IgD-negative memory B cell (primary cell): ENCODE data around the gene PADI2. TPM values are rescaled to one million over a fixed set of nuclear protein-coding genes. Genes with fewer than 3 reads are reported as not detected.
"Not testable (repeated sequence)": the region's sequence is repeated elsewhere in the genome, so short reads cannot be mapped to it uniquely, and the experiment has no call there.

Experiments used
- H3K27ac Mint-ChIP-seq, 3 donors: one replicate each; pipeline ENCODE4 v1.8.0; 2020 to 2022; ENCODE audit warnings: mild to moderate bottlenecking in 3 of 3, mixed read lengths in 3 of 3, moderate library complexity in 1 of 3
- H3K27me3 Mint-ChIP-seq: one replicate; pipeline ENCODE4 v1.8.0; 2021; ENCODE audit warnings: mixed read lengths
- H3K36me3 Mint-ChIP-seq: one replicate; pipeline ENCODE4 v1.8.0; 2020; ENCODE audit warnings: mild to moderate bottlenecking, mixed read lengths
- H3K4me1 Mint-ChIP-seq, 3 donors: one replicate each; pipeline ENCODE4 v1.8.0; 2020 to 2022; ENCODE audit warnings: mixed read lengths in 3 of 3, mild to moderate bottlenecking in 1 of 3
- H3K4me3 Mint-ChIP-seq, 4 donors: one replicate each; pipeline ENCODE4 v1.8.0; 2020 to 2022; ENCODE audit warnings: mild to moderate bottlenecking in 4 of 4, mixed read lengths in 4 of 4, moderate library complexity in 3 of 4
- H3K9me3 Mint-ChIP-seq, 3 donors: one replicate each; pipeline ENCODE4 v1.8.0; 2020 to 2021; ENCODE audit warnings: mixed read lengths in 3 of 3, mild to moderate bottlenecking in 1 of 3
- polyA plus RNA-seq: library from polyadenylated mRNA; unstranded; fragments of 300-500 nt; fragmentation: Illumina TruSeq; gene quantifications from one replicate; pipeline ENCODE4 v1.2.3, GENCODE V29; 2021

The PADI2 gene
- polyA plus RNA-seq, 1 donor from 2014 or later: 0.10 TPM

DNA sequence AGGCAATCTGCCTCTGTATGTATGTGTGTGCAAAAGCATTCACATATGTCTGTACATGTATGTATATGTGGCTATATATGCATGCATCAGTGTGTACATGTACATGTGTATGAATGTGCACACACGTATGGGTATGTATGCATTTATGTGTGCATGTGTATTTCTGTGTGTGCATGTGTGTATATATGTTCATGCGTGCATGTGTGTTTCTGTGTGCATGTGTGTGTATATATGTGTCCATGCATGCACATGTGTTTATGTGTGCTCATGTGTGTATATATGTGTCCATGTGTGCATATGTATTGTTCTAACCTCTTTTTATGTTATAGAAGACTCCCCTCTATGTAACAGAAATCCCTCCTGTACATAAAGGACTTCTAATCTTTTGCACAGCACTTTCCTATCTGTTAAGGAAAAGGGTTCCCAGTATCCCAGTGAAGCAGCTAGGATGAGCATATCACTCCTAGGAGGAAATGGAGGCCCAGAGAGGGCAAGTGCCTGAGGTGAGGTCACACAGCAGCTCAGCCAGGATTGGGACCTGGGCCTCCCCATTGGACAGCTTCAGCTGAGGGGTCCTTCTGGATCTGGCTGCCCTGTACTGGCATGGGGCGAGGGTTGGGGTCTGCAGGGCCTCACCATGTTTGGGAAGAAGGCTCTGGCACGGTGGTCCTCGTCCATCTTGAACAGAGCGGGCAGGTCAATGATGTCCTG, 49.6 kb downstream of the PADI2 start:
- H3K27me3 Mint-ChIP-seq: no peaks in the 10 kb centered on the region
- H3K27ac Mint-ChIP-seq: no peak overlapping the region
- H3K36me3 Mint-ChIP-seq: no peaks in the 10 kb centered on the region
- H3K4me3 Mint-ChIP-seq: no peak overlapping the region
- H3K9me3 Mint-ChIP-seq: no peaks in the 10 kb centered on the region
- H3K4me1 Mint-ChIP-seq: no peaks in the 10 kb centered on the region

DNA sequence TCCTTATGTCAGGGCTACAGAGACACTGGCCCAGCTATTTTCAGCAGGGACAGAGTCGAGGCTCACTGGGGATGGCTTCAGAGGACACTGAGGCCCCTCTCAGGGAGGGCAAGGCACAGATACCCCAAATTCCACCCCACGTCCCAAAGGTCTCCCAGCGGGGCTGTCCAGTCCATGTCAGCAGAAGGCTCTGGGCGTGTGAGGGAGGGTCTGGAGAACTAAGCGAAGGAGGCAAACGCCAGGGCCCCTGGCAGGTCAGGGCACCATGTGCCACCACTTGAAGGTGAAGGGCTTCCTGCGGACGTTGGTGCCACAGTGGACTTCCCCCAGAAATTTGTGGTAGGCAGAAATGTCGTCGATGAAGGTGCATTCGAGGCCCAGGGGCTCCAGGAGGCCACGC, 50.5 kb downstream of the PADI2 start:
- Mint-ChIP-seq H3K27me3 (no peaks in the 10 kb centered on the region), H3K4me3 (no peak overlapping the region), H3K4me1 (no peaks in the 10 kb centered on the region), H3K36me3 (no peaks in the 10 kb centered on the region), H3K9me3 (no peaks in the 10 kb centered on the region), H3K27ac (no peak overlapping the region)

DNA sequence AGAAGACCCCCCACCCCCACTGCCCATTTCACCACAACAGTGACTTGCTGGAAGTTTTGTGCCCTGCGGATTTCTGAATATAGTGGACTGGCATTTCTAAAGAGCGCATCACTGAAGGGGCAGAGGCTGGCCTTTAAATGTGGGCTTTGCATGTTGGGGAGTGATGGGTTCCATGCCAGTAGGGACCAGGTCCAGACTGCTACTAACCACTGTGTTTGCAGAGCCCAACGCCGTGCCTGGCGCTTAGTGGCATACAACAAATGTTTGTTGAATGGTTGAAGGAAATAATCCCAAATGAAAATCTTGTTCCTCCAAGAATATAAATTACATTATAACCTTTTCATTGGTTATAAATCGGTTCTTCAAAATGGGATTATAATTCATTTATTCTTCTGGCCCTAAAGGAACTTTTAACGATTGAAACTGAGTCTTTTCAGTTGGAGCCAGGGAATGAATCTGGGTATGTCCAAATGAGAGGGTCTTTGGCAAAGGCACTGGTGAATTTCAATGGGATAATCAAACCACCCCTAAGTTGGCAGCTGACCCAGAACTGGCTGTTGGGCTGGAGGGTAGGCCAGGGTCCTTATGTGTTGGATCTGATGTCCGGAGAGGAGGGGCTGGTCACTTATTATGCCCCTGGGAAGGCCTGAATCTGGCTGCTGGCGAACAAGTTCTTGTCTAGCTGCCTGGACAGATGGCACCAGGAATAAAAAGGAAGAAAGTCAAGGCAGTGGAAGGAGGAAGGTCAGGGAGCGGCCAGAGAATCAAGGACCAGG, 51.6 kb downstream of the PADI2 start:
- no peak overlapping the region for H3K4me3 Mint-ChIP-seq
- H3K36me3 Mint-ChIP-seq: no peaks in the 10 kb centered on the region
- H3K4me1 Mint-ChIP-seq: peaks cover 0 to 2% (median 0%) of the 10 kb centered on the region in 3 donors
- H3K9me3 Mint-ChIP-seq: no peaks in the 10 kb centered on the region
- peaks cover 2% of the 10 kb centered on the region for H3K27me3 Mint-ChIP-seq
- no peak overlapping the region for H3K27ac Mint-ChIP-seq

DNA sequence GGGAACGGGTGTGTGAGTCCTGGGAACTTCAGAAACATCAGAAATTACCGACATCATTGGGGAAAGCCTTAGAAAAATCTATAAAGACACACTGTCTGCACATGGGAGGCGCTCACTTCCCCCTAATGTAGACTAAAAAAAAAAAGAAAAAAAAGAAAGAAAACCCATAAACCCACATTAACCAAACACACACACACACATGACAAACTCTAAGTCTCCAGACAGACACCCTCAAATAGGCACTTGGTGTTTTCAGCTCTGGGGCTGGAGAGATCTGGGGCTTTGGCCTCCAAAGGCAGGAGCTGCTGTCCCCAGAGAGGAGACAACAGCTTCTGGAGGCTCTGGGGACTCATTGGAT, 52.2 kb downstream of the PADI2 start:
- H3K4me3 Mint-ChIP-seq: no peak overlapping the region
- no peak overlapping the region for H3K27ac Mint-ChIP-seq
- peaks cover 2% of the 10 kb centered on the region for H3K27me3 Mint-ChIP-seq
- peaks cover 0 to 2% (median 0%) of the 10 kb centered on the region in 3 donors for H3K4me1 Mint-ChIP-seq
- no peaks in the 10 kb centered on the region for H3K9me3 Mint-ChIP-seq
- H3K36me3 Mint-ChIP-seq: no peaks in the 10 kb centered on the region

DNA sequence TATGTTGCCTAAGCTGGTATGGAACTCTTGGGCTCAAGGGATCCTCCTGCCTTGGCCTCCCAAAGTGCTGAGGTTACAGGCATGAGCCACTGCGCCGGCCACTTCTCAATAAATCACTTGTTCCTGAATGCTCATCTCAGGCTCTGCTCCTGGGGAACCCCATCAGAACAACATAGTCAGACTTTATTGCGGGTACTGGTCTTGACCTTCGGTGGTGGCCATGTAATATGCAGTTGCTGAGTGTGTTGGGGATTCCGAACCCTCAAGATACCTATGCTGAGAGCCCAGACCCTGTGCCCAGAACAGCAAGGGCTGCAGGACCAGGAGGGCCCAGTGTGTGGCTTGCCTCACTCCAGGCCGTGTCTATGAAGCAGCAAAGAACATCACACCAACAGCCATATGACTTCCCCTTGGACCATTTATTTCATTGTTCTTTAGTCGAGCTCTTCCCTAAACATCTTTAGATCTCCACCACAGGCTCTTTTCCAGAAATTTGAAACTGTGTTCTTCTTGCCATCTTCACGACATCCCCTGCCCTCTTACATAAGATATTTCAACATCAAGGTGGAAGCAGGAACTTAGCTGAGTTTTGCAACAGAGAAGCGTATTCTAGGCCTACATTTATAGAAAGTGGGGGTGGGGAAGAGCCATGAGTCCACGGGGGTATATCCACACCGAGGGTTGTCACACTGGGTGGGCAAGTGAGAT, 52.7 kb downstream of the PADI2 start:
- Mint-ChIP-seq H3K9me3 (no peaks in the 10 kb centered on the region), H3K27me3 (peaks cover 2% of the 10 kb centered on the region), H3K4me1 (peaks cover 0 to 2% (median 0%) of the 10 kb centered on the region in 3 donors), H3K36me3 (peaks cover 1% of the 10 kb centered on the region), H3K27ac (no peak overlapping the region), H3K4me3 (no peak overlapping the region)

DNA sequence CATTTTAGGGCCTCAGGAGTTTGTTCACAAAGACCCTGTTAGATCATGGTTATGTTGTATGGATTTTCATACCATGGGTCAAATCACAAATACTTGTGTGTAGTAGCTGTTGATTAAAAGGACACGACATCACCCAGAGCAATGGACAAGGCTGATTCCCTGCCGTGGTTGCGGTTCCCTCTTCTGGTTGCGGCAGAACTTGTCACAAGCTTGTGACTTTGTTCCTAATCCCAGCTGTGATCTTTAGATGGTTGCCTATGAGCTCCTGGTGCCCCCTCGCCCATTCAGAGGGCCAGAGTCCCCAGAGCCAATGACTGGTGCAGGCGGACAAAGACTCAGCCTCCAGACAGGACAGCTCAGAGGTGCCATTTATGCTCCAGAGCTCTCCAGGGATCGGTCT, 53.6 kb downstream of the PADI2 start:
- Mint-ChIP-seq H3K4me1 (peaks cover under 1 to 2% (median under 1%) of the 10 kb centered on the region in 3 donors), H3K27ac (no peak overlapping the region), H3K4me3 (no peak overlapping the region), H3K36me3 (peaks cover 1% of the 10 kb centered on the region), H3K9me3 (no peaks in the 10 kb centered on the region), H3K27me3 (peaks cover 2% of the 10 kb centered on the region)

DNA sequence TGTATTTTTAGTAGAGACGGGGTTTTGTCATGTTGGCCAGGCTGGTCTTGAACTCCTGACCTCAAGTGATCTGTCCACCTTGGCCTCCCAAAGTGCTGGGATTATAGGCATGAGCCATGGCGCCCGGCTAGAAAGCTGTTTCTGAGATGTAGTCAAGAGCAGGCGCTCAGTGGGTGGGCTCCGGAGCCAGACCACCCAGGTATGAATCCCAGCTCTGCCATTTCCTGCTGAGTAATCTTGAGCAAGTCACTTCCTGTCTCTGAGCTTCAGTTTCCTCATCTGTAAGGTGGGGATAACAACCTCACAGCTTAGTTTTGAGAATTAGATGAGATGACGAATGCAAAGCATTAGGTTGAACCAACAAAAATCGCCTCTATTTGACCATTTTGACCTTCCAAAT, 56.5 kb downstream of the PADI2 start:
- H3K36me3 Mint-ChIP-seq, H3K4me3 Mint-ChIP-seq, H3K27ac Mint-ChIP-seq, H3K9me3 Mint-ChIP-seq, H3K27me3 Mint-ChIP-seq: not testable (repeated sequence)
- peaks cover 12% of the 10 kb centered on the region in 3 donors for H3K4me1 Mint-ChIP-seq

DNA sequence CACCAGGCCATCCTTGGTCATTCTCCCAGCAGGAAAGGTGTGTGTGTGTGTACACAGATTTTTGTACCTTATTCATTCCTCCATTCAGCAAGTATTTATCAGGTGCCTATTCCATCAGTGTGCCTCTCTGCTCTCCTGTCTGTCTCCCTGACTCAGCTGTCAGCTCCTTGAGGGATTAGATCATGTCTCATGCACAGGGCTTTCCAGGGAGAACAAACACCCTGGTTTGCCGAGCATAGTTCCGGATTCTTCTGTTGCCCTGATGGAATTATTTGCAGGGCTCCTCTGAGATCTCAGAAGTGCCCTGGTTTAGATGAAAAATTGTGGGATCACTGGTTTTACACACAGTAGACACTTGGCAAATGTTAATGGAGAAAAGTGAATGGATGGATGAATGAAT, 57.4 kb downstream of the PADI2 start:
- Mint-ChIP-seq H3K9me3 (no peaks in the 10 kb centered on the region), H3K4me1 (peaks cover 12% of the 10 kb centered on the region in 3 donors), H3K27me3 (peaks cover 3% of the 10 kb centered on the region), H3K36me3 (peaks cover 1% of the 10 kb centered on the region), H3K27ac (no peak overlapping the region), H3K4me3 (peak overlapping the region in 1 of 4 donors; percentile 32)

DNA sequence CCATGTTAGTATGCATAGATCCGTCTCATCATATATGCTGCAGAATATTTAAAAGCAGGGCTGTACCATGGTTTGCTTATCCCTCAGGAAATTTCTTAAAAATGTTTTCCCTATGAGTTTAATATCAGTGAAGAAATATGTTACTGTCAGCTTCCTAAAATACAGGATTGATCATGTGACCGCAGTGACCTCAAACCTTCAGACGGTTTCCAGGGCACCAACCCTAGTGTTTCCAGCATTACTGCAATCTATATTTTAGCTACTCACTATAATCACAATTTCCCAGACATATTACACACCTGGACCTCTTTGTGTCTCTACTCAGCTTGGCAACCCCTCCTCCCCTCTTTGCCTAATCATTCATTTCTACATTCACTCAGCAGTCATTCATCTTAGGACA, 57.8 kb downstream of the PADI2 start:
- H3K36me3 Mint-ChIP-seq: peaks cover 1% of the 10 kb centered on the region
- peaks cover 12% of the 10 kb centered on the region in 3 donors for H3K4me1 Mint-ChIP-seq
- peak overlapping the region in 1 of 4 donors; percentile 32 for H3K4me3 Mint-ChIP-seq
- peaks cover 3% of the 10 kb centered on the region for H3K27me3 Mint-ChIP-seq
- no peaks in the 10 kb centered on the region for H3K9me3 Mint-ChIP-seq
- H3K27ac Mint-ChIP-seq: no peak overlapping the region

DNA sequence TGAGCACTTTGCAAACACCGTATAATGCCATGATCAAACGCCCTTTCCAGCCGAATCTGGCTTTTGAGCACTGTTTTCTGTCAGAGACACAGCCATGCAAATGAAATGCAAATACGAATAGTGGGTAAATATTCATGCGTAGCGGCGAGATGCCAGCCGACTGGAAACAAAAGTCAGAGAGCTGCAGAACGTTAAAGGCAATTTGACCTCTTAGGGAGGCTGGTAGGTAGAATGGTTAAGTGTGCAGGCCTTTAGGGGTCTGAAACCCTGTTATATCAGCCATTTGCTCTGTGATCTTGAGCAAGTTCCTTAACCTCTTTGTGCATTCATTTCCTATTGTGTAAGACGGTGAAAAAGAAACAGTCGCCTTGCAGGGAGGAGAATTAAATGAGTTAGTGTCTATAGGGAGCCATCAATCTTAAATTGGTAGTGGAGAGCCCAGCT, 58.9 kb downstream of the PADI2 start:
- H3K36me3 Mint-ChIP-seq: peaks cover 1% of the 10 kb centered on the region
- H3K4me1 Mint-ChIP-seq: peaks cover 12% of the 10 kb centered on the region in 3 donors
- H3K4me3 Mint-ChIP-seq: peak overlapping the region in 3 of 4 donors; percentile 16 to 58 (median 41)
- H3K27me3 Mint-ChIP-seq: peaks cover 3% of the 10 kb centered on the region
- no peaks in the 10 kb centered on the region for H3K9me3 Mint-ChIP-seq
- no peak overlapping the region for H3K27ac Mint-ChIP-seq

DNA sequence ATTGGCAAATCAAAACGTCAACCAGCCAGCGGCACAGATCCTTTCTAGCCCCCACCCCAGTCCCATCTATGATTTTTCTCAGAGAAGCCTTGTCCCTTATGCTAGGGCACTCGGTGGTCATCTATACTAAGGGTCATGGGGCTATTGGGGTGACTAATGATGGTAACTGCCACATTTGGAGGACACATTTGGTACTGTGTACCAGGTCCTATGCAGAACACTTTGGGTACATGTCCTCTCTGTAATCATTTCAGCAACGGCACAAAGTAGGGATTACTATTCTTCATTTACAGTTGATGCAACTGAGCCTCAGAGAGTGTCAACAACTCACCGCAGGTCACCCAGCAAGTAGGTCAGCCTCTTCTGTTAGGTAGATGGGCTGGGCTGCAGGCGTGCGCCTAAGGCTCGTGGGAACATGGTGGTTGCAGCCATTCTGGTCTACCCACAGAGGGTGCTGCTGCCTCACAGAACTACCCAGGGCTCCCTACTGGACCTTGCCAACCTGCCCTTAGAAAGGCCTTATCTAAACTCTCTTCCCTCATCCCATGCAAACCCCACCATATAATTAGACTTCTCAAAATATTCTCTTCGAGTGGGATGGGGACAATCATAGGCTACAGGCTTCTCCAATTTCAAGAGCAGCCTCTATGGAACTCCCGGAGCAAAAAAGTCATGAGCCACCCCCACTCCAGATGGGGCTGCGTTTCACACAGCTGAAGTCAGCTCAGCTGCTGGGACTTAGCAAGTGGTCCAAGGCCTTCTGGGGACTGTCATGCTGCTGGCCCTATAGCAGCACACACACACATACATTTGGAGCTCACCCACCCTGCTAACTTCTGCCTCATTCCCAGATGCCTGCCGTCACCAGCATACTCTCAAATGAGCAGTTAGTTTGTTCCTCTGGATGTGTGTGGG, 59.6 kb downstream of the PADI2 start:
- H3K9me3 Mint-ChIP-seq: no peaks in the 10 kb centered on the region
- H3K27ac Mint-ChIP-seq: no peak overlapping the region
- H3K27me3 Mint-ChIP-seq: peaks cover 3% of the 10 kb centered on the region
- peaks cover 12% of the 10 kb centered on the region in 3 donors for H3K4me1 Mint-ChIP-seq
- H3K4me3 Mint-ChIP-seq: peak overlapping the region in 3 of 4 donors; percentile 16 to 73 (median 58)
- H3K36me3 Mint-ChIP-seq: peaks cover 1% of the 10 kb centered on the region

DNA sequence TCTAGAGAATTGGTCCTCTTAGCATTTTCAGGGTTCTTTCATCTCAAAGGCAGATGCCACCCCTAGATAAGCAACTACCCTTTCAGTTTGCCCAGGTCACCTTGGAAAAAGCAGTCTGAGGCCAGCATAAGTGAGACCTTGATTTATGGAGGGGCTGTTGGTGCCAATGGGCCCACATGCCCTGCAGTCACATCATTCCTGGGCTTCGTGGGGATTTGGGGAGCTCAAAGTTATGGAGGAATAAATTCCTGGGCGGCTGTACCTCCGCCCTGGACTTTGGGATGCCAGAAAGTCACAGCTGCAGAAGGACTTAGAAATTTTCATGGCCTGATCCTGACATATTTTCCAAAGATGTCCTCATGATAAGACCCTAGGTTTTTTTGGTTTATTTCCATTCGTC, 62.7 kb downstream of the PADI2 start:
- Mint-ChIP-seq H3K36me3 (no peaks in the 10 kb centered on the region), H3K27ac (peak overlapping the region in 1 of 3 donors; percentile 34), H3K4me3 (peak overlapping the region in 1 of 4 donors; percentile 66), H3K27me3 (peaks cover 1% of the 10 kb centered on the region), H3K9me3 (no peaks in the 10 kb centered on the region), H3K4me1 (peaks cover 18 to 28% (median 23%) of the 10 kb centered on the region in 3 donors)

DNA sequence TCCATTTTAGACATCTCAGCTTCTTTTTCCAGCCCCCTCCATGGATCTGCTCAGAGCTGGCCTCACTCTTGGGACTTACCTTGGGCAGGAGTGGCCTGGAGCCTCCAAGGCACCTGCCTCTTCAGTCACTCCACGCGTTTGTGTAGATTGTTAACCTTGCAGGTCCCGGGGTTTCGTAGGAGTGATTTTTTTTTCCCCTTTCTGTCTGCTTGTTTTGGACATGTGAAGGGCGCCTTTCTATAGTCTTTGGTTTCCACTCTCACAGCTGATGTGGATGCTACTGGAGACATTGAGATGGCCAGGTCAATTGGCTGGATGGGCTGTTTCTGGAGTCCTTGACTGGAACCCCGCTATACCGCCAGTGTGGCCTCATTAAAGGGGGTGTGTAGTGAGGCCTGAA, 63.5 kb downstream of the PADI2 start:
- Mint-ChIP-seq H3K36me3 (no peaks in the 10 kb centered on the region), H3K4me1 (peaks cover 23 to 35% (median 29%) of the 10 kb centered on the region in 3 donors), H3K4me3 (peak overlapping the region in 2 of 4 donors; percentile 17 to 66)

DNA sequence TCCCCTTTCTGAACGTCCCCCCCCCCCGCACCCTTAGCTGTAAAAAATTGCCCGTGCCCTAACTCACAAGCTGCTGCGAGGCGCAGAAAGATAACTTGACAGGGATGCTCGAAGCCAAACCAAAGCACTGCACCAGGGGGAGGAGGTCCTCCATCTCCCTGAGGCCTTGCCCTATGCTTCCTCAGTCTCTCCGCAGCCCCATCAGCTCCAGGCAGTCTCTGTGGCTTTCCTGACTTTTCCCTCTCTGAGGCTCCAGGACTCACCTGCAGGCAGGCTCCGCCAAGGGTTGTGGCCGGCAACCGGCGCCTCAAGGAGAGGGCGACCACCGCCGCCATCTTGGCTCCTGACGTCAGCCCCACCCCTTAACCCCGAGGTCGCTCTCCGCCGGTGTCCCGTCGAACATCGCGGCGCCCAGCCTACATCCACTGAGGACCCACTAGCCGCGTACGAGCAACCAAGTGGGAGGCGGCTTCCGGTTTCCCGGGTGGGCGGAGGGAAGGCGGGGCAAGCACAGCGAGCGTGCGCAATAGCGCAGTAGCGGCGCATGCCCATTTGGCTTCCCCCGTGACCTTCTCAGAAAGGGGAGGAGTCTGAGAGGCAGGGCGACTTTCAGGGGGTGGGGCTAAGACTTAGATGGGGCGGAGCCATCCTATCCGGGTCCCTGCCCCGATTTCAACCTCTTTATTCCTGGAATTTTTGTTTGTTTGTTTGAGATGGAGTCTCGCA, 65.4 kb downstream of the PADI2 start, which contains the start of gene SDHB:
TSS of gene SDHB (minus strand) at position 348 of the 726 bp plus-strand sequence. CDS start at position 335, 13 bp downstream.
- peak within 1 kb of the TSS; percentile 99 for H3K4me3 Mint-ChIP-seq
- no peaks in the 10 kb centered on the region for H3K36me3 Mint-ChIP-seq
- peak within 1 kb of the TSS; percentile 95 to 98 (median 96) for H3K27ac Mint-ChIP-seq
- peaks cover 1% of the 10 kb centered on the region for H3K27me3 Mint-ChIP-seq
- H3K9me3 Mint-ChIP-seq: no peaks in the 10 kb centered on the region
- H3K4me1 Mint-ChIP-seq: peaks cover 16 to 25% (median 17%) of the 10 kb centered on the region in 3 donors

More for the DNA sequence above, 63.5 kb downstream of the PADI2 start:
- H3K9me3 Mint-ChIP-seq: no peaks in the 10 kb centered on the region
- H3K27ac Mint-ChIP-seq: peak overlapping the region in 1 of 3 donors; percentile 34
- H3K27me3 Mint-ChIP-seq: peaks cover 1% of the 10 kb centered on the region
